Chondrocyte (in vitro differentiated cells): ENCODE data around the gene BBS9. TPM values are rescaled to one million over a fixed set of nuclear protein-coding genes. Genes with fewer than 3 reads are reported as not detected.

Experiments used
- DNase-seq: peaks from one replicate; pipeline ENCODE4 v3.0.0; 2021; ENCODE audit warnings: mixed read lengths, low spot score
- H3K27ac Mint-ChIP-seq: one replicate; pipeline ENCODE4 v1.8.0; 2021; ENCODE audit warnings: mild to moderate bottlenecking, moderate library complexity, mixed read lengths; ENCODE audit not compliant: unreplicated experiment
- H3K27me3 Mint-ChIP-seq: 2 replicates; pipeline ENCODE4 v1.8.0; 2021; ENCODE audit warnings: low read depth, mixed read lengths
- H3K36me3 Mint-ChIP-seq: 2 replicates; pipeline ENCODE4 v1.8.0; 2021; ENCODE audit warnings: low read depth, mixed read lengths
- H3K4me1 Mint-ChIP-seq: 2 replicates; pipeline ENCODE4 v1.8.0; 2021; ENCODE audit warnings: low read depth, mild to moderate bottlenecking, mixed read lengths
- H3K4me3 Mint-ChIP-seq: one replicate; pipeline ENCODE4 v1.8.0; 2021; ENCODE audit warnings: mild to moderate bottlenecking, moderate library complexity, mixed read lengths; ENCODE audit not compliant: unreplicated experiment
- H3K9me3 Mint-ChIP-seq: 2 replicates; pipeline ENCODE4 v1.8.0; 2021; ENCODE audit warnings: low read depth, mixed read lengths
- CTCF ChIP-seq: fragments of 200-600 bp; sonication (generic); IDR thresholded peaks from 2 replicates; pipeline ENCODE4 v1.5.0; 2021; ENCODE audit warnings: antibody characterized with exemption, mild to moderate bottlenecking, moderate library complexity
- total RNA-seq: library from RNA; stranded (reverse); gene quantifications from 3 replicates; pipeline ENCODE4 v1.2.1, GENCODE V29; 2021

Gene BBS9
- total RNA-seq, 1 donor from 2014 or later, result 16.5 TPM

GRCh38 chr7:33191340-33191739 lies 62.0 kb downstream of the BBS9 start:
- TF ChIP-seq CTCF, result no peak
- H3K27ac Mint-ChIP-seq, result no peak overlapping the region
- no peak for DNase-seq
- no peak overlapping the region for H3K4me3 Mint-ChIP-seq
- H3K27me3 Mint-ChIP-seq, result no peaks in the 10 kb centered on the region
- peaks cover 8% of the 10 kb centered on the region for H3K4me1 Mint-ChIP-seq
- H3K36me3 Mint-ChIP-seq, result no peaks in the 10 kb centered on the region
- H3K9me3 Mint-ChIP-seq, result peaks cover 2% of the 10 kb centered on the region

- Mint-ChIP-seq H3K4me3 (no peak overlapping the region), H3K4me1 (peaks cover 11% of the 10 kb centered on the region), H3K9me3 (peaks cover 2% of the 10 kb centered on the region), H3K27me3 (no peaks in the 10 kb centered on the region), H3K27ac (no peak overlapping the region), H3K36me3 (no peaks in the 10 kb centered on the region)
- DNase-seq, result no peak
- no peak for TF ChIP-seq CTCF
These were observed 63.4 kb downstream of the BBS9 start for GRCh38 chr7:33192695-33193291.

- no peak for DNase-seq
- H3K4me3 Mint-ChIP-seq, result no peak overlapping the region
- peaks cover 11% of the 10 kb centered on the region for H3K4me1 Mint-ChIP-seq
- peaks cover 2% of the 10 kb centered on the region for H3K9me3 Mint-ChIP-seq
- no peak overlapping the region for H3K27ac Mint-ChIP-seq
- H3K27me3 Mint-ChIP-seq, result no peaks in the 10 kb centered on the region
- no peak for TF ChIP-seq CTCF
- H3K36me3 Mint-ChIP-seq, result no peaks in the 10 kb centered on the region
These were observed 64.0 kb downstream of the BBS9 start for GRCh38 chr7:33193308-33193864.

- Mint-ChIP-seq H3K4me1 (peaks cover 14% of the 10 kb centered on the region), H3K9me3 (peaks cover 2% of the 10 kb centered on the region), H3K27ac (no peak overlapping the region), H3K36me3 (no peaks in the 10 kb centered on the region), H3K27me3 (no peaks in the 10 kb centered on the region), H3K4me3 (no peak overlapping the region)
- TF ChIP-seq CTCF, result no peak
- no peak for DNase-seq
These were observed 65.9 kb downstream of the BBS9 start for GRCh38 chr7:33195264-33195663.

GRCh38 chr7:33196221-33196620 lies 66.9 kb downstream of the BBS9 start:
- H3K27me3 Mint-ChIP-seq, result no peaks in the 10 kb centered on the region
- no peak overlapping the region for H3K27ac Mint-ChIP-seq
- H3K36me3 Mint-ChIP-seq, result no peaks in the 10 kb centered on the region
- no peak for DNase-seq
- H3K9me3 Mint-ChIP-seq, result peaks cover 2% of the 10 kb centered on the region
- no peak overlapping the region for H3K4me3 Mint-ChIP-seq
- peaks cover 15% of the 10 kb centered on the region for H3K4me1 Mint-ChIP-seq
- no peak for TF ChIP-seq CTCF
